ENCODE results near the gene CHURC1. TPM values are rescaled to one million over a fixed set of nuclear protein-coding genes. Genes with fewer than 3 reads are reported as not detected.

The CHURC1 gene
- total and polyA plus RNA-seq, 2 of the 8 experiments (the other 6 are each of a cell fraction or from before 2014, with no cell fraction given): 50.2 to 59.3 TPM

DNA sequence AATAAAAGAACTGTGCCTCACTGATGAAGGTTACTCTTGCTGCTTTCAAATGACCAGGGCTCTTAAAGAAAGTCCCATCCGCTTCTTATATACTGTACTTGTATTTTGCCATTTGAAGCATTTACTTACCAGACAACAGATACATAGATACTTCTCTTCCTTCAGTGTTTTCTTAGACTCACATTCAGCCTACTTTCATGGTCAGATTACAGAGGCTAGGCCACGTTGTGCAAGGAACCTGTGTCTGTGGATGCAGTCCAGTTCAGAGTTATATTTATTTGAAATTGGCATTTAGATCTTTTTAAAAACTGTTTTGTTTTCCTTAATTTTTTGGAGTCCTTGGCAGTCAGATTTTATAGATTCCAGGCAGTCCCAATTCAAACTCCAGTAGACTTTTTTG is 6.2 kb downstream of the CHURC1 start (continued):
- no peak for TF ChIP-seq TAF1 (IDR thresholded peaks at IDR 0.05; ENCODE audit: low read depth, low read length)
- TF ChIP-seq, protein P1, sequence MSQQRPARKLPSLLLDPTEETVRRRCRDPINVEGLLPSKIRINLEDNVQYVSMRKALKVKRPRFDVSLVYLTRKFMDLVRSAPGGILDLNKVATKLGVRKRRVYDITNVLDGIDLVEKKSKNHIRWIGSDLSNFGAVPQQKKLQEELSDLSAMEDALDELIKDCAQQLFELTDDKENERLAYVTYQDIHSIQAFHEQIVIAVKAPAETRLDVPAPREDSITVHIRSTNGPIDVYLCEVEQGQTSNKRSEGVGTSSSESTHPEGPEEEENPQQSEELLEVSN (IDR thresholded peaks at IDR 0.05): no peak
- TF ChIP-seq, protein P2, sequence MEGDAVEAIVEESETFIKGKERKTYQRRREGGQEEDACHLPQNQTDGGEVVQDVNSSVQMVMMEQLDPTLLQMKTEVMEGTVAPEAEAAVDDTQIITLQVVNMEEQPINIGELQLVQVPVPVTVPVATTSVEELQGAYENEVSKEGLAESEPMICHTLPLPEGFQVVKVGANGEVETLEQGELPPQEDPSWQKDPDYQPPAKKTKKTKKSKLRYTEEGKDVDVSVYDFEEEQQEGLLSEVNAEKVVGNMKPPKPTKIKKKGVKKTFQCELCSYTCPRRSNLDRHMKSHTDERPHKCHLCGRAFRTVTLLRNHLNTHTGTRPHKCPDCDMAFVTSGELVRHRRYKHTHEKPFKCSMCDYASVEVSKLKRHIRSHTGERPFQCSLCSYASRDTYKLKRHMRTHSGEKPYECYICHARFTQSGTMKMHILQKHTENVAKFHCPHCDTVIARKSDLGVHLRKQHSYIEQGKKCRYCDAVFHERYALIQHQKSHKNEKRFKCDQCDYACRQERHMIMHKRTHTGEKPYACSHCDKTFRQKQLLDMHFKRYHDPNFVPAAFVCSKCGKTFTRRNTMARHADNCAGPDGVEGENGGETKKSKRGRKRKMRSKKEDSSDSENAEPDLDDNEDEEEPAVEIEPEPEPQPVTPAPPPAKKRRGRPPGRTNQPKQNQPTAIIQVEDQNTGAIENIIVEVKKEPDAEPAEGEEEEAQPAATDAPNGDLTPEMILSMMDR (IDR thresholded peaks at IDR 0.05; ENCODE audit: control extremely low read depth in 1 of 3, insufficient read depth in 1 of 3, low read depth in 1 of 3, low read length in 3 of 3): no peak
- TF ChIP-seq CBX8 (IDR thresholded peaks at IDR 0.05; ENCODE audit: borderline replicate concordance, low read depth, low read length): no peak
- no peak for TF ChIP-seq GABPA (IDR thresholded peaks at IDR 0.05; ENCODE audit: borderline replicate concordance, insufficient read depth, low read length)
